ENCODE data around the gene NTM.

The NTM gene

DNA sequence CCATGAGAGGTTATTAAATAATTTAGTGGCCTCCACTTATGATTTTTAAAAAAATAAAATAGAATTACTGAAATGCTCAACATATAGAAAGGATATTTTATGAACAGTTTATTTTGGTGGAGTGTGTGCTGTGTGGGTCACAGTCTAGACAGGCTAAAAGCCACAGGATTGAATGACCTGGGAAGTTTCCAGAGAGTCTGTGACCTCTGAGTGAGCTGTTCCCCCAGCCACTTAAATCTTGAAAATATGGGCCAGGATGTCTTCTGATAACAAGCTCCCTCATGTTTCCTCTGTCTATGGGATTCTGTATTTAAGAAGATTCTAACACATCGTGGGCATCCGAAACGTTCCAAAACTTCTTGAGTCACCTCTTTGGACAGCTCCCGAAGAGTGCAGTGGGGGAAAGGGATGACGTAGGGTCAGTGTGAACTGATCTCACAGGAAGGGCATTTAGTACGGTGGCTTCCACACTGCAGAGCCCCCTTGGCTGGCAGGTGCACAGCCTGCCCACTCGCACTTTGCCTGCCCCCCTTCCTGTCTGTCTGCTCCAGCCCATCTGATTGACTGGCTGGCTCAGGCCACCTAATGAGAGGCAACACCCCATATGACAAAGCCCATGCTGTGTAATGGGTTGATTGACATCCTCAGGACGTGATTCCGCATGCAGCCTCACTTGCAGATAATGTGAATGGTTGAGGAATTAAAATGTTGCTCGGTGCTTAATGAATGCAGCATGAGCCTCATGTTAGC lies 97.4 kb downstream of the NTM start:
- no peak for DNase-seq (ENCODE audit: low spot score)
- TF ChIP-seq CTCF (IDR thresholded peaks at IDR 0.05; ENCODE audit: extremely low read depth, missing control alignments), result no peak

- no peak for DNase-seq (ENCODE audit: low spot score)
- no peak for TF ChIP-seq CTCF (IDR thresholded peaks at IDR 0.05; ENCODE audit: extremely low read depth, missing control alignments)
Measured at GRCh38 chr11:131468565-131468964, 98.2 kb downstream of the NTM start.

- no peak for DNase-seq (ENCODE audit: low spot score)
- TF ChIP-seq CTCF (IDR thresholded peaks at IDR 0.05; ENCODE audit: extremely low read depth, missing control alignments), result no peak
Measured at GRCh38 chr11:131470216-131470925, 100.0 kb downstream of the NTM start.

GRCh38 chr11:131471976-131472375 lies 101.6 kb downstream of the NTM start:
- no peak for TF ChIP-seq CTCF (IDR thresholded peaks at IDR 0.05; ENCODE audit: extremely low read depth, missing control alignments)
- no peak for DNase-seq (ENCODE audit: low spot score)

- DNase-seq (ENCODE audit: low spot score), result no peak
- TF ChIP-seq CTCF (IDR thresholded peaks at IDR 0.05; ENCODE audit: extremely low read depth, missing control alignments), result no peak
Measured at GRCh38 chr11:131474947-131475346, 104.5 kb downstream of the NTM start.

DNA sequence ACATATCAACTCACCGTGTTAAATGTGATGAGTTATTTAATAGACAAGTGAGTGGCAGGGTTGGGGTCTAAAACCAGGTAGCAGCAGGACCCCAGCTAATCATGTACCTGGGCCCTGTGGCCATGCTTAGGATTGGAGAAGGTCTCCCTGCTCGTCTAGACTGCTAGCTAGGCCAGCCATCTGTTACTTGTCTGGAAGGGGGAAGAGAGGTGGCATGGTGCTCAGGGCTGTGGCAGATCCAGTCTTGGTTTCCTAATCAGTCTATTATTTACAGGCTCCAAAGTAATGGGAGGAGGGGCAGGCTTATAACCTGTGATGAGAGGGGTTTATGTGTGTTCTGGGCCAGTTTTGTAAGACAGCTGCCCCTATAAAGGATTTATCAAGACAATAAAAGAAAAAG lies 105.9 kb downstream of the NTM start:
- no peak for TF ChIP-seq CTCF (IDR thresholded peaks at IDR 0.05; ENCODE audit: extremely low read depth, missing control alignments)
- no peak for DNase-seq (ENCODE audit: low spot score)

DNA sequence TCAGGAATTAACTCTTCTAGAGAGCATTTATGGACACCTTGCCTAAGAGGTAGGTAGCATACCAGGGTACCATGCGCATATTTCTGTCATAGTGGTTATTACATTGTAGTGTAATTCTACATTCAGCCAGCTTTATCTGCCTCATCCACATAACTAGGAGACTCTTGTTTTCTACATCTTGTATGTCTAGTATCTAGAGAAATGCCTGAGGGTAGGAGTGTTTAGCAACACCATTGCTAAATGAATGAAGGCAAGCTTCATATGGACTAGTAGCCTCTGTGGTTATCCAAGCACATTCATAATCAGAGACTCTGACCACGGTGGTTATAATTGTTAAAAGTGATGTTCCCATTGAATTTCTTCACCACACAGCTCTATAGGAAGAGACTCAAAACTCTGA lies 107.9 kb downstream of the NTM start:
- no peak for TF ChIP-seq CTCF (IDR thresholded peaks at IDR 0.05; ENCODE audit: extremely low read depth, missing control alignments)
- no peak for DNase-seq (ENCODE audit: low spot score)
